IMR-90 (cell line): ENCODE measurements around the gene CNTLN. TPM values are rescaled to one million over a fixed set of nuclear protein-coding genes. Genes with fewer than 3 reads are reported as not detected.

ENCODE experiments used
- ATAC-seq: fragments of 200-7000 bp; cut with Tn5 transposase; 2 replicates; pipeline ENCODE4 v1.9.1; 2020; ENCODE audit warnings: low read depth, mild to moderate bottlenecking, moderate library complexity
- BruUV-seq: library from RNA; stranded (reverse); fragments of 400-500 nt; replicated peaks from 2 replicates; lab custom pipeline; 2021; lab: Mats Ljungman, UMichigan
- CTCF ChIA-PET: fragments of 300-600 bp; formaldehyde crosslinking; extraction: SDS; loops from one replicate; lab custom pipeline; 2021; ENCODE audit warnings: antibody characterized with exemption; lab: Yijun Ruan, JAX
- POLR2A ChIA-PET: fragments of 300-600 bp; sonication (Branson Sonifier 250); formaldehyde crosslinking; loops from one replicate; lab custom pipeline; 2022; ENCODE audit warnings: antibody characterized with exemption; ENCODE audit not compliant: unreplicated experiment; lab: Charles Lee
- DNase-seq: peaks from one replicate; pipeline ENCODE4 v3.0.0; 2013
- H2AFZ ChIP-seq: replicated peaks from 2 replicates; pipeline ENCODE3; 2013; ENCODE audit warnings: low read length, mild to moderate bottlenecking; ENCODE audit not compliant: poor library complexity
- H2AK5ac ChIP-seq: 2 replicates; pipeline ENCODE4 v1.6.1; 2013; ENCODE audit warnings: low read depth, low read length, inconsistent platforms
- H2AK9ac ChIP-seq: replicated peaks from 2 replicates; pipeline ENCODE3; 2013; ENCODE audit warnings: mild to moderate bottlenecking, low read depth, low read length, moderate library complexity; ENCODE audit not compliant: poor library complexity
- H2BK120ac ChIP-seq: 2 replicates; pipeline ENCODE4 v1.6.1; 2013; ENCODE audit warnings: low read depth, low read length, inconsistent platforms
- H2BK15ac ChIP-seq: 3 replicates; pipeline ENCODE4 v1.6.1; 2013; ENCODE audit warnings: low read depth, low read length, inconsistent platforms
- H2BK20ac ChIP-seq: 2 replicates; pipeline ENCODE4 v1.6.1; 2013; ENCODE audit warnings: low read depth, mild to moderate bottlenecking, inconsistent platforms, low read length, moderate library complexity
- H2BK5ac ChIP-seq: 2 replicates; pipeline ENCODE4 v1.6.1; 2013; ENCODE audit warnings: mild to moderate bottlenecking, low read depth, low read length, inconsistent platforms; ENCODE audit not compliant: poor library complexity, severe bottlenecking
- H3K14ac ChIP-seq: replicated peaks from 2 replicates; pipeline ENCODE4 v1.6.1; 2013; ENCODE audit warnings: low read depth, low read length, inconsistent platforms
- H3K18ac ChIP-seq: 2 replicates; pipeline ENCODE4 v1.6.1; 2013; ENCODE audit warnings: low read depth, low read length, control low read depth
- H3K23ac ChIP-seq: 2 replicates; pipeline ENCODE4 v1.6.1; 2013; ENCODE audit warnings: low read depth, low read length, inconsistent platforms
- H3K27ac ChIP-seq: 2 replicates; pipeline ENCODE4 v1.5.1; 2013; ENCODE audit warnings: mild to moderate bottlenecking, control low read depth, low read length; ENCODE audit not compliant: insufficient read depth
- H3K27me3 ChIP-seq: 2 replicates; pipeline ENCODE4 v1.6.1; 2013; ENCODE audit warnings: low read length; ENCODE audit not compliant: control insufficient read depth, insufficient read depth
- H3K36me3 ChIP-seq: 2 replicates; pipeline ENCODE4 v1.6.1; 2013; ENCODE audit warnings: low read length, mixed read lengths; ENCODE audit not compliant: control insufficient read depth, insufficient read depth
- H3K4ac ChIP-seq: 2 replicates; pipeline ENCODE4 v1.6.1; 2013; ENCODE audit warnings: low read depth, low read length, inconsistent platforms
- H3K4me1 ChIP-seq: 2 replicates; pipeline ENCODE4 v1.6.1; 2013; ENCODE audit warnings: low read length, mixed read lengths; ENCODE audit not compliant: control insufficient read depth, insufficient read depth
- H3K4me2 ChIP-seq: 2 replicates; pipeline ENCODE4 v1.6.1; 2013; ENCODE audit warnings: low read depth, mild to moderate bottlenecking, control low read depth, low read length, moderate library complexity
- H3K4me3 ChIP-seq: 2 replicates; pipeline ENCODE4 v1.5.1; 2013; ENCODE audit warnings: low read depth, mild to moderate bottlenecking, control low read depth, low read length, moderate library complexity; ENCODE audit not compliant: insufficient read depth
- H3K56ac ChIP-seq: 2 replicates; pipeline ENCODE4 v1.6.1; 2013; ENCODE audit warnings: low read length, inconsistent platforms; ENCODE audit not compliant: insufficient read depth; ENCODE audit errors: extremely low read depth
- H3K79me1 ChIP-seq, 2 experiments: 2 replicates each; pipeline ENCODE4 v1.6.1; 2013; ENCODE audit warnings: low read length in 2 of 2, inconsistent platforms in 1 of 2, low read depth in 1 of 2
- H3K9ac ChIP-seq: 2 replicates; pipeline ENCODE4 v1.6.1; 2013; ENCODE audit warnings: low read depth, low read length, control low read depth
- H3K9me1 ChIP-seq: 2 replicates; pipeline ENCODE4 v1.6.1; 2013; ENCODE audit warnings: low read length, inconsistent platforms; ENCODE audit not compliant: insufficient read depth
- H3K9me3 ChIP-seq: 2 replicates; pipeline ENCODE4 v1.6.1; 2013; ENCODE audit warnings: low read length; ENCODE audit not compliant: control insufficient read depth, insufficient read depth
- H4K20me1 ChIP-seq: 2 replicates; pipeline ENCODE4 v1.6.1; 2013; ENCODE audit warnings: low read length, inconsistent platforms; ENCODE audit not compliant: insufficient read depth
- H4K5ac ChIP-seq: 2 replicates; pipeline ENCODE4 v1.6.1; 2013; ENCODE audit warnings: mild to moderate bottlenecking, low read depth, low read length, control low read depth
- H4K8ac ChIP-seq, 2 experiments: 2 replicates each; pipeline ENCODE4 v1.6.1; 2013; ENCODE audit warnings: low read depth in 2 of 2, low read length in 2 of 2, control low read depth in 1 of 2, inconsistent platforms in 1 of 2
- H4K91ac ChIP-seq: 2 replicates; pipeline ENCODE4 v1.6.1; 2013; ENCODE audit warnings: low read depth, low read length, inconsistent platforms; ENCODE audit not compliant: insufficient read depth
- BHLHE40 ChIP-seq: fragments of 150-350 bp; IDR thresholded peaks from 2 replicates; pipeline ENCODE4 v1.6.1; 2016; ENCODE audit warnings: mild to moderate bottlenecking, low read depth, low read length
- CEBPB ChIP-seq: IDR thresholded peaks from 2 replicates; pipeline ENCODE4 v1.6.1; 2012; ENCODE audit warnings: low read depth, low read length, improper control_type of control experiment
- CHD1 ChIP-seq: IDR thresholded peaks from 2 replicates; pipeline ENCODE4 v1.6.1; 2012; ENCODE audit warnings: low read depth, low read length, improper control_type of control experiment
- FOS ChIP-seq: fragments of 150-350 bp; IDR thresholded peaks from 2 replicates; pipeline ENCODE4 v1.6.1; 2016; ENCODE audit warnings: low read depth, low read length
- MAFK ChIP-seq: IDR thresholded peaks from 2 replicates; pipeline ENCODE4 v1.6.1; 2012; ENCODE audit warnings: low read depth, low read length, improper control_type of control experiment
- MAZ ChIP-seq: IDR thresholded peaks from 2 replicates; pipeline ENCODE4 v1.6.1; 2012; ENCODE audit warnings: low read depth, mild to moderate bottlenecking, low read length, improper control_type of control experiment, moderate library complexity, borderline replicate concordance
- MXI1 ChIP-seq: IDR thresholded peaks from 2 replicates; pipeline ENCODE4 v1.6.1; 2012; ENCODE audit warnings: low read depth, mild to moderate bottlenecking, low read length, moderate library complexity, borderline replicate concordance
- NFE2L2 ChIP-seq: fragments of 150-350 bp; IDR thresholded peaks from 2 replicates; pipeline ENCODE4 v1.6.1; 2016; ENCODE audit warnings: low read depth, mild to moderate bottlenecking, low read length
- POLR2A ChIP-seq: IDR thresholded peaks from 2 replicates; pipeline ENCODE4 v1.6.1; 2012; ENCODE audit warnings: mild to moderate bottlenecking, low read depth, low read length
- RAD21 ChIP-seq: IDR thresholded peaks from 2 replicates; pipeline ENCODE4 v1.6.1; 2012; ENCODE audit warnings: low read length, improper control_type of control experiment
- RCOR1 ChIP-seq: IDR thresholded peaks from 2 replicates; pipeline ENCODE4 v1.6.1; 2012; ENCODE audit warnings: mild to moderate bottlenecking, low read length, improper control_type of control experiment; ENCODE audit not compliant: insufficient replicate concordance
- RFX5 ChIP-seq: IDR thresholded peaks from 2 replicates; pipeline ENCODE4 v1.8.0; 2012; ENCODE audit warnings: low read depth, mild to moderate bottlenecking, low read length, moderate library complexity
- SMC3 ChIP-seq: fragments of 150-350 bp; IDR thresholded peaks from 2 replicates; pipeline ENCODE4 v1.6.1; 2016; ENCODE audit warnings: low read depth, mild to moderate bottlenecking, antibody characterized with exemption, low read length, moderate library complexity
- WGBS, 2 experiments: methylation state at CpG; one replicate each; pipeline versions ENCODE4 v1.1.5 to v1.1.7; 2013; ENCODE audit warnings: missing lambda C conversion rate in 2 of 2; ENCODE audit not compliant: insufficient read length in 1 of 2; ENCODE audit errors: extremely low coverage in 2 of 2; 5-methylcytosine and 5-hydroxymethylcytosine counted together
- dilution Hi-C: fragments of 300-500 bp; cut with HindIII; formaldehyde crosslinking; loops from one replicate; pipeline ENCODE4 v1.14.3; 2018; ENCODE audit warnings: low sequenced_read_pairs; ENCODE audit not compliant: unreplicated experiment
- in situ Hi-C: fragments of 300-500 bp; cut with MboI; formaldehyde crosslinking; loops from 3 replicates; pipeline ENCODE4 v1.14.3; 2019; ENCODE audit warnings: low sequenced_read_pairs, inconsistent platforms, mixed read lengths
- intact Hi-C: fragments of 100-400 bp; cut with micrococcal nuclease; formaldehyde crosslinking; loops from 2 replicates; pipeline ENCODE4 v1.10.0; 2022
- polyA plus RNA-seq, 3 experiments: library from polyadenylated mRNA; depleted of rRNA; stranded (reverse); fragments of >200 nt; gene quantifications; 2 replicates each; pipeline ENCODE4 v1.2.3, GENCODE V29; 2012; ENCODE audit warnings: low replicate concordance in 1 of 3
- total RNA-seq: library from RNA; depleted of rRNA; stranded (reverse); fragments of >200 nt; gene quantifications from 2 replicates; pipeline ENCODE4 v1.2.3, GENCODE V29; 2012
- TF ChIP-seq, protein P1 (sequence below): fragments of 150-350 bp; IDR thresholded peaks from 2 replicates; pipeline ENCODE4 v1.6.1; 2016; ENCODE audit warnings: low read depth, mild to moderate bottlenecking, low read length, moderate library complexity, borderline replicate concordance
- TF ChIP-seq, protein P2 (sequence below): fragments of 150-350 bp; IDR thresholded peaks from 2 replicates; pipeline ENCODE4 v1.6.1; 2017; ENCODE audit warnings: mild to moderate bottlenecking, antibody characterized with exemption, low read length, low read depth
- TF ChIP-seq, protein P3 (sequence below): conservative IDR thresholded peaks from 2 replicates; pipeline ENCODE4 v1.5.1; 2012; ENCODE audit warnings: mild to moderate bottlenecking, low read depth, low read length, improper control_type of control experiment

CNTLN gene
- total and polyA plus RNA-seq, 2 of the 4 experiments (the other 2 are of a cell fraction) = 3.8 to 5.9 TPM

DNA sequence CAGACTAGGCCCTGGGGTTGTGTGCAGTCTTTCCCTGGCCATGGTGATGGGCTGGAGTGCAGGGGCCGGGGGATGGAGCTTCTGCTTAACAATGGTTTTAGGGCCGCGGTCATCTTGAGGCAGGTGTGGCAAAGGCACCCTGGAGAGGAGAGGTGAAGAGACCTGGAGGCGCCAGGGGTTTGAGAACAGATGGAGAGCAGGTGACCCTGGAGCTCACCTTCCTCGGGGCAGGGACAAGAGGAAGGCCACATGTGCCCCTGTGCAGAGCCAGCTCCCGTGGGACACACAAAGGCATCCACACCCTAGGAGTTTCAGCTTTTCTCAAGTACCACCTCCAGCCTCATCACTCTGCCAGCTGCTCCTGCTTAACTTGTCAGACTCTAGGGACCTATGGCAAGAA is 397.6 kb downstream of the CNTLN start:
- dilution Hi-C loops = loop anchor here (25.0 kb wide), 1 partner anchor 255 kb away; no protein-coding TSS in a partner anchor
- WGBS, 2 experiments = 76% methylated on average over 3 of the region's 6 CpGs; no CpG with 5 or more reads in 1 of the 2 experiments
- POLR2A ChIA-PET = no interaction called here

More for the DNA sequence above, 397.6 kb downstream of the CNTLN start:
- no peak overlapping the region for H3K9ac ChIP-seq
- no TSS peak for BruUV-seq
- no peak overlapping the region for H3K23ac ChIP-seq
- H2AK9ac ChIP-seq = no peak overlapping the region
- intact Hi-C loops (no loop called here), in situ Hi-C loops (loop anchor here (10.0 to 25.0 kb wide), 2 partner anchors 662 to 1505 kb away; partner anchors contain the start of genes RRAGA and SAXO1)
- H3K9me1 ChIP-seq = no peaks in the 10 kb centered on the region
- no peak overlapping the region for H2AK5ac ChIP-seq
- no peak overlapping the region for H3K4me3 ChIP-seq
- no peak overlapping the region for H3K4ac ChIP-seq
- H2BK5ac ChIP-seq = no peak overlapping the region
- no peak overlapping the region for H3K56ac ChIP-seq
- TF ChIP-seq RFX5 (no peak), MAZ (no peak), CHD1 (no peak), RAD21 (no peak), MXI1 (no peak), CEBPB (no peak), NFE2L2 (no peak), POLR2A (no peak), FOS (no peak), MAFK (no peak), BHLHE40 (no peak), SMC3 (no peak), RCOR1 (no peak)
- TF ChIP-seq, protein P1, sequence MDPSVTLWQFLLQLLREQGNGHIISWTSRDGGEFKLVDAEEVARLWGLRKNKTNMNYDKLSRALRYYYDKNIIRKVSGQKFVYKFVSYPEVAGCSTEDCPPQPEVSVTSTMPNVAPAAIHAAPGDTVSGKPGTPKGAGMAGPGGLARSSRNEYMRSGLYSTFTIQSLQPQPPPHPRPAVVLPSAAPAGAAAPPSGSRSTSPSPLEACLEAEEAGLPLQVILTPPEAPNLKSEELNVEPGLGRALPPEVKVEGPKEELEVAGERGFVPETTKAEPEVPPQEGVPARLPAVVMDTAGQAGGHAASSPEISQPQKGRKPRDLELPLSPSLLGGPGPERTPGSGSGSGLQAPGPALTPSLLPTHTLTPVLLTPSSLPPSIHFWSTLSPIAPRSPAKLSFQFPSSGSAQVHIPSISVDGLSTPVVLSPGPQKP = no peak
- TF ChIP-seq, protein P2, sequence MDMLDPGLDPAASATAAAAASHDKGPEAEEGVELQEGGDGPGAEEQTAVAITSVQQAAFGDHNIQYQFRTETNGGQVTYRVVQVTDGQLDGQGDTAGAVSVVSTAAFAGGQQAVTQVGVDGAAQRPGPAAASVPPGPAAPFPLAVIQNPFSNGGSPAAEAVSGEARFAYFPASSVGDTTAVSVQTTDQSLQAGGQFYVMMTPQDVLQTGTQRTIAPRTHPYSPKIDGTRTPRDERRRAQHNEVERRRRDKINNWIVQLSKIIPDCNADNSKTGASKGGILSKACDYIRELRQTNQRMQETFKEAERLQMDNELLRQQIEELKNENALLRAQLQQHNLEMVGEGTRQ = no peak
- TF ChIP-seq, protein P3, sequence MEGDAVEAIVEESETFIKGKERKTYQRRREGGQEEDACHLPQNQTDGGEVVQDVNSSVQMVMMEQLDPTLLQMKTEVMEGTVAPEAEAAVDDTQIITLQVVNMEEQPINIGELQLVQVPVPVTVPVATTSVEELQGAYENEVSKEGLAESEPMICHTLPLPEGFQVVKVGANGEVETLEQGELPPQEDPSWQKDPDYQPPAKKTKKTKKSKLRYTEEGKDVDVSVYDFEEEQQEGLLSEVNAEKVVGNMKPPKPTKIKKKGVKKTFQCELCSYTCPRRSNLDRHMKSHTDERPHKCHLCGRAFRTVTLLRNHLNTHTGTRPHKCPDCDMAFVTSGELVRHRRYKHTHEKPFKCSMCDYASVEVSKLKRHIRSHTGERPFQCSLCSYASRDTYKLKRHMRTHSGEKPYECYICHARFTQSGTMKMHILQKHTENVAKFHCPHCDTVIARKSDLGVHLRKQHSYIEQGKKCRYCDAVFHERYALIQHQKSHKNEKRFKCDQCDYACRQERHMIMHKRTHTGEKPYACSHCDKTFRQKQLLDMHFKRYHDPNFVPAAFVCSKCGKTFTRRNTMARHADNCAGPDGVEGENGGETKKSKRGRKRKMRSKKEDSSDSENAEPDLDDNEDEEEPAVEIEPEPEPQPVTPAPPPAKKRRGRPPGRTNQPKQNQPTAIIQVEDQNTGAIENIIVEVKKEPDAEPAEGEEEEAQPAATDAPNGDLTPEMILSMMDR = no peak
- no peak overlapping the region for H2BK20ac ChIP-seq
- no peak overlapping the region for H3K27ac ChIP-seq
- H2BK15ac ChIP-seq = no peak overlapping the region
- H3K14ac ChIP-seq = no peak overlapping the region
- no peak overlapping the region for H3K4me2 ChIP-seq
- H3K36me3 ChIP-seq = no peaks in the 10 kb centered on the region
- H4K5ac ChIP-seq = no peak overlapping the region
- no peak overlapping the region for H4K91ac ChIP-seq
- H4K20me1 ChIP-seq = no peaks in the 10 kb centered on the region
- no peaks in the 10 kb centered on the region for H3K4me1 ChIP-seq
- DNase-seq (no peak), ATAC-seq (no peak)
- no peak overlapping the region for H4K8ac ChIP-seq
- no peaks in the 10 kb centered on the region for H3K9me3 ChIP-seq
- peaks cover 2% of the 10 kb centered on the region; the same call in 1 of the 2 replicates for H3K27me3 ChIP-seq
- H2AFZ ChIP-seq = no peak overlapping the region
- CTCF ChIA-PET = interaction anchor here (1.2 to 2.4 kb wide), 3 partner anchors 11 to 279 kb away, joined by 3 to 12 read pairs (median 4); no protein-coding TSS in a partner anchor
- no peaks in the 10 kb centered on the region for H3K79me1 ChIP-seq
- H2BK120ac ChIP-seq = no peak overlapping the region
- no peak overlapping the region for H3K18ac ChIP-seq
